ENCODE data around the gene FOXP1. TPM values are rescaled to one million over a fixed set of nuclear protein-coding genes. Genes with fewer than 3 reads are reported as not detected.

The FOXP1 gene
- total RNA-seq, 1 experiment from 2014 or later = 75.3 TPM

GRCh38 chr3:70963431-70964275, 619.9 kb downstream of the FOXP1 start:
- H2AFZ ChIP-seq (ENCODE audit: low read length) = no peak overlapping the region
- H2BK5ac ChIP-seq (ENCODE audit: insufficient read length, low read length) = no peak overlapping the region
- no peak overlapping the region for H3K27ac ChIP-seq (ENCODE audit: insufficient read length, low read depth, low read length)
- DNase-seq = no peak
- H3K4ac ChIP-seq (ENCODE audit: low read depth, low read length) = no peak overlapping the region
- H3K9me3 ChIP-seq (ENCODE audit: control insufficient read depth, low read depth, low read length) = no peaks in the 10 kb centered on the region
- Mint-ChIP-seq H3K36me3 (ENCODE audit: insufficient read depth in 1 of 3, low read depth in 3 of 3) (peaks cover 6 to 56% (median 29%) of the 10 kb centered on the region in 3 experiments; a peak in 5 of 7 replicates), H3K4me3 (no peak overlapping the region), H3K27me3 (ENCODE audit: low read depth) (no peaks in the 10 kb centered on the region), H3K4me1 (peaks cover 21 to 26% of the 10 kb centered on the region in 2 experiments), H3K27ac (peak overlapping the region in 2 of 3 experiments; percentile 5 to 77; a peak in 5 of 7 replicates), H3K9me3 (no peaks in the 10 kb centered on the region)
- no peak overlapping the region for H2BK120ac ChIP-seq (ENCODE audit: low read depth, low read length, poor library complexity, severe bottlenecking)
- H2BK15ac ChIP-seq (ENCODE audit: low read depth, low read length) = no peak overlapping the region
- no peak overlapping the region for H2BK20ac ChIP-seq (ENCODE audit: low read depth, low read length, poor library complexity, severe bottlenecking)
- TF ChIP-seq CTCF (conservative IDR thresholded peaks at IDR 0.05) = no peak
- no peak overlapping the region for H4K91ac ChIP-seq (ENCODE audit: insufficient read length, low read depth, low read length)
- H3K9ac ChIP-seq (ENCODE audit: extremely low read depth, insufficient read length, low read length) = no peak overlapping the region
- H3K56ac ChIP-seq (ENCODE audit: insufficient read length, low read depth, low read length) = no peak overlapping the region
- no peak overlapping the region for H3K4me2 ChIP-seq (ENCODE audit: insufficient read depth, insufficient read length, low read length)
- H3K14ac ChIP-seq (ENCODE audit: insufficient read depth, low read length) = no peak overlapping the region
- no peak overlapping the region for H3T11ph ChIP-seq (ENCODE audit: low read length)
- no peaks in the 10 kb centered on the region for H4K20me1 ChIP-seq (ENCODE audit: control insufficient read depth, insufficient read depth, insufficient read length)
- H2AK5ac ChIP-seq (ENCODE audit: insufficient read length, low read length) = no peak overlapping the region
- no peaks in the 10 kb centered on the region for H3K79me1 ChIP-seq (ENCODE audit: insufficient read depth, low read depth, low read length, poor library complexity, severe bottlenecking)
- no peaks in the 10 kb centered on the region for H3K79me2 ChIP-seq (ENCODE audit: insufficient read depth, low read length)
- no peak overlapping the region for H3K18ac ChIP-seq (ENCODE audit: insufficient read length, low read depth, low read length)
- no peak overlapping the region for H3K23ac ChIP-seq (ENCODE audit: insufficient read length, low read depth, low read length)
- no peaks in the 10 kb centered on the region for H3K27me3 ChIP-seq (ENCODE audit: insufficient read depth, low read length)
- H2BK12ac ChIP-seq (ENCODE audit: insufficient read length, low read depth, low read length) = no peak overlapping the region
- H4K5ac ChIP-seq (ENCODE audit: insufficient read length, low read depth, low read length) = no peak overlapping the region
- no CpG with 5 or more reads among the region's 13 CpGs for WGBS (ENCODE audit: extremely low coverage, insufficient read length, low lambda C conversion rate)
- H3K4me1 ChIP-seq (ENCODE audit: insufficient read depth, low read length) = no peaks in the 10 kb centered on the region; the same call in 1 of the 2 replicates
- no peak overlapping the region for H4K8ac ChIP-seq (replicated peaks; ENCODE audit: insufficient read length, low read depth, low read length)
- H3K23me2 ChIP-seq (ENCODE audit: insufficient read length, low read depth, low read length, poor library complexity, severe bottlenecking) = no peaks in the 10 kb centered on the region

Measured in H9 (cell line).